ENCODE data around the gene FCHSD2. TPM values are rescaled to one million over a fixed set of nuclear protein-coding genes. Genes with fewer than 3 reads are reported as not detected.

FCHSD2 gene
- total and polyA plus RNA-seq, 4 donors = 7.6 to 18.7 (median 9.9) TPM

- TF ChIP-seq, protein P1, sequence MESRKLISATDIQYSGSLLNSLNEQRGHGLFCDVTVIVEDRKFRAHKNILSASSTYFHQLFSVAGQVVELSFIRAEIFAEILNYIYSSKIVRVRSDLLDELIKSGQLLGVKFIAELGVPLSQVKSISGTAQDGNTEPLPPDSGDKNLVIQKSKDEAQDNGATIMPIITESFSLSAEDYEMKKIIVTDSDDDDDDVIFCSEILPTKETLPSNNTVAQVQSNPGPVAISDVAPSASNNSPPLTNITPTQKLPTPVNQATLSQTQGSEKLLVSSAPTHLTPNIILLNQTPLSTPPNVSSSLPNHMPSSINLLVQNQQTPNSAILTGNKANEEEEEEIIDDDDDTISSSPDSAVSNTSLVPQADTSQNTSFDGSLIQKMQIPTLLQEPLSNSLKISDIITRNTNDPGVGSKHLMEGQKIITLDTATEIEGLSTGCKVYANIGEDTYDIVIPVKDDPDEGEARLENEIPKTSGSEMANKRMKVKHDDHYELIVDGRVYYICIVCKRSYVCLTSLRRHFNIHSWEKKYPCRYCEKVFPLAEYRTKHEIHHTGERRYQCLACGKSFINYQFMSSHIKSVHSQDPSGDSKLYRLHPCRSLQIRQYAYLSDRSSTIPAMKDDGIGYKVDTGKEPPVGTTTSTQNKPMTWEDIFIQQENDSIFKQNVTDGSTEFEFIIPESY (IDR thresholded peaks at IDR 0.05) = no peak
- no peak for TF ChIP-seq EGR1 (IDR thresholded peaks at IDR 0.05; ENCODE audit: low read depth in 2 of 2)
- TF ChIP-seq, protein P2, sequence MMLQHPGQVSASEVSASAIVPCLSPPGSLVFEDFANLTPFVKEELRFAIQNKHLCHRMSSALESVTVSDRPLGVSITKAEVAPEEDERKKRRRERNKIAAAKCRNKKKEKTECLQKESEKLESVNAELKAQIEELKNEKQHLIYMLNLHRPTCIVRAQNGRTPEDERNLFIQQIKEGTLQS (IDR thresholded peaks at IDR 0.05) = no peak
- no peak for TF ChIP-seq SP1 (IDR thresholded peaks at IDR 0.05)
- no peak for TF ChIP-seq JUND (IDR thresholded peaks at IDR 0.05)
- no peak for TF ChIP-seq NR2F2 (IDR thresholded peaks at IDR 0.05)
- TF ChIP-seq FOXA2 (IDR thresholded peaks at IDR 0.05) = no peak
- no peak for TF ChIP-seq YY1 (IDR thresholded peaks at IDR 0.05)
Measured at GRCh38 chr11:72821221-72821919, 320.7 kb downstream of the FCHSD2 start (continued).

DNA sequence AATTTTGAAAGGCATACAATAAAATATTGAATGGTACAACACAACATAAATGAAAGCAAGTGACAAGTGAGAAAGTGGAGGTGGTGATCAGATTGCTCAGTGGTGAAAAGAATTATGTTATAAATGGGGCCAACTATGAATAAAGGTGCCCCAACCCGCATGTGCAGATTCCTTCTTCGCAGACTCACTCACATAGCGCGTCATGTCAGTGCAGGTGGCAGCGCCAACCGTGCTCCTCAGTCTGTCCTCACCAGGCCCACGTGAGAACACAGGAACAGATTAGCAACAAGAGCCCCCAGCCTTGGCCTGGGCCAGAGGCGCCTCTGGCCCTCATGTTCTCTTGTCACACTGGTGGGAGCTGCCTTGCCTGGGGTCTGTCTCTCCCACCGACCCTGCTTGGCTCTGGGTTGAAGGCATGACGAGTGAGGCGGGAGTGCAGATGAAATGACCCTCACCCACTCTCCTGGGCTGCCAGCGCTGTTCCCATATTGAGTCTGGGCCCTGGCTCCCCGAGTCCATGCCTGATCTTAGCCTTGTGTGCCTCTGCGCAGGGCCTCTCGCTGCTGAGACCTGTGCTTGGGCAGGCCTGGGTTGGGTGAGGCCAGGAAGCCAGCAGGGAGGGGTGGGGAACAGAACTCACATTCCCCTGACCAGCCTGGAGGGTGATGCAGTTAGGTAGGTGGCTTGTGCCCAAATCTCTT, 321.5 kb downstream of the FCHSD2 start:
- DNase-seq (ENCODE audit: low spot score) = no peak
- no peak for TF ChIP-seq FOXA2 (IDR thresholded peaks at IDR 0.05)
- TF ChIP-seq REST (IDR thresholded peaks at IDR 0.05) = no peak
- TF ChIP-seq RXRA (IDR thresholded peaks at IDR 0.05) = no peak
- no peak for TF ChIP-seq EGR1 (IDR thresholded peaks at IDR 0.05; ENCODE audit: low read depth in 2 of 2)
- no peak for TF ChIP-seq TAF1 (conservative IDR thresholded peaks at IDR 0.05)
- TF ChIP-seq, protein P3, sequence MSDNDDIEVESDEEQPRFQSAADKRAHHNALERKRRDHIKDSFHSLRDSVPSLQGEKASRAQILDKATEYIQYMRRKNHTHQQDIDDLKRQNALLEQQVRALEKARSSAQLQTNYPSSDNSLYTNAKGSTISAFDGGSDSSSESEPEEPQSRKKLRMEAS (IDR thresholded peaks at IDR 0.05) = no peak
- no peak for TF ChIP-seq YY1 (IDR thresholded peaks at IDR 0.05)
- no peak for TF ChIP-seq FOXA1 (IDR thresholded peaks at IDR 0.05)
- no peak for TF ChIP-seq HNF4A (conservative IDR thresholded peaks at IDR 0.05)
- no peak for TF ChIP-seq CTCF (IDR thresholded peaks at IDR 0.05; ENCODE audit: low read depth, low read length, missing input control)
- no peak for TF ChIP-seq NR2F2 (IDR thresholded peaks at IDR 0.05)
- TF ChIP-seq HNF4G (IDR thresholded peaks at IDR 0.05) = no peak
- no peak for TF ChIP-seq RAD21 (IDR thresholded peaks at IDR 0.05)
- TF ChIP-seq GABPA (IDR thresholded peaks at IDR 0.05 in 1 of 2, conservative IDR thresholded peaks at IDR 0.05 in 1 of 2) = no peak
- TF ChIP-seq, protein P1 (IDR thresholded peaks at IDR 0.05) = no peak
- TF ChIP-seq JUND (IDR thresholded peaks at IDR 0.05) = no peak
- TF ChIP-seq, protein P2 (IDR thresholded peaks at IDR 0.05) = no peak
- 97% methylated on average over 15 of the region's 15 CpGs for WGBS
- Histone ChIP-seq H3K36me3 (ENCODE audit: control insufficient read depth in 4 of 4, insufficient read depth in 3 of 4, low read depth in 1 of 4, low read length in 3 of 4) (peaks cover 0 to 17% (median 3%) of the 10 kb centered on the region in 4 donors), H3K4me3 (ENCODE audit: low read depth in 1 of 3, low read length in 3 of 3) (no peak overlapping the region), H3K4me1 (ENCODE audit: control insufficient read depth in 4 of 4, insufficient read depth in 4 of 4, low read length in 3 of 4) (peaks cover 3 to 17% (median 13%) of the 10 kb centered on the region in 4 donors), H3K27me3 (ENCODE audit: control insufficient read depth in 4 of 4, insufficient read depth in 4 of 4, low read length in 3 of 4) (no peaks in the 10 kb centered on the region), H3K9me3 (ENCODE audit: control insufficient read depth in 4 of 4, low read length in 3 of 4) (no peaks in the 10 kb centered on the region), H3K27ac (ENCODE audit: low read depth in 1 of 2, low read length in 2 of 2) (no peak overlapping the region), H3K9ac (ENCODE audit: low read depth in 1 of 2, low read length in 2 of 2) (no peak overlapping the region)

Data from liver (tissue), 9 donors.